Stomach (tissue), 9 donors: ENCODE results near the gene CFAP46. TPM values are rescaled to one million over a fixed set of nuclear protein-coding genes. Genes with fewer than 3 reads are reported as not detected.
A peak's percentile ranks its signal among the peaks of the same experiment; 100 is the strongest.

ENCODE experiments used
- DNase-seq, 2 donors: peaks; one replicate each; pipeline versions ENCODE4 v3.0.0 to v3.0.0-alpha.2; 2013 to 2019
- H3K27ac ChIP-seq, 5 donors: fragments of 200-600 bp in 4 of 5; sonication (generic) in 4 of 5; one replicate each; pipeline ENCODE4 v1.5.1; 2013 to 2019; ENCODE audit warnings: mild to moderate bottlenecking in 1 of 5, moderate library complexity in 1 of 5
- H3K27me3 ChIP-seq, 3 donors: fragments of 200-600 bp; sonication (generic); one replicate each; pipeline ENCODE4 v1.5.1; 2017 to 2019; ENCODE audit warnings: mixed run types in 1 of 3
- H3K36me3 ChIP-seq, 4 donors: fragments of 200-600 bp; sonication (generic); 1 replicate in 3 of 4; 2 replicates in 1 of 4; pipeline ENCODE4 v1.5.1; 2016 to 2019
- H3K4me1 ChIP-seq, 4 donors: fragments of 200-600 bp; sonication (generic); one replicate each; pipeline ENCODE4 v1.5.1; 2016 to 2019
- H3K4me3 ChIP-seq, 4 donors: fragments of 200-600 bp; sonication (generic) in 3 of 4; one replicate each; pipeline ENCODE4 v1.5.1; 2016 to 2019; ENCODE audit warnings: mild to moderate bottlenecking in 1 of 4
- H3K9me3 ChIP-seq, 4 donors: fragments of 200-600 bp; sonication (generic); one replicate each; pipeline ENCODE4 v1.5.1; 2016 to 2019
- EP300 ChIP-seq: sonication (generic); formaldehyde crosslinking; IDR thresholded peaks from one replicate; pipeline ENCODE4 v1.6.1; 2017; ENCODE audit warnings: antibody characterized with exemption
- POLR2A ChIP-seq, 4 donors: fragments of 450-650 bp; IDR thresholded peaks; one replicate each; pipeline ENCODE4 v1.6.1; 2016; ENCODE audit warnings: antibody characterized with exemption in 4 of 4, control low read depth in 2 of 4, mild to moderate bottlenecking in 1 of 4, moderate library complexity in 1 of 4
- POLR2AphosphoS5 ChIP-seq, 3 donors: sonication (generic); formaldehyde crosslinking; IDR thresholded peaks; one replicate each; pipeline ENCODE4 v1.6.1; 2016; ENCODE audit warnings: antibody characterized with exemption in 3 of 3
- WGBS, 5 donors: extraction: QIAGEN DNeasy Blood & Tissue Kit in 3 of 5; methylation state at CpG; one replicate each; pipeline versions ENCODE4 v1.1.5 to v1.1.7; 2013 to 2018; 5-methylcytosine and 5-hydroxymethylcytosine counted together
- intact Hi-C: fragments of 100-400 bp; cut with DNase I; formaldehyde crosslinking; loops from one replicate; pipeline ENCODE4 v1.15.1; 2023; ENCODE audit warnings: low total_unique reads
- polyA plus RNA-seq, 3 donors: library from polyadenylated mRNA; stranded (reverse); fragments of 200-250 nt; gene quantifications; one replicate each; pipeline ENCODE4 v1.2.3, GENCODE V29; 2013
- total RNA-seq, 5 donors: library from RNA; depleted of rRNA; stranded (reverse); fragments of >200 nt; gene quantifications; one replicate each; pipeline versions ENCODE4 v1.1.0 to v1.2.3, GENCODE V29; 2014 to 2016
- TF ChIP-seq, protein P1 (sequence below), 7 experiments: fragments of 450-650 bp in 4 of 7; fragments of 200-600 bp in 3 of 7; sonication (generic) in 3 of 7; IDR thresholded peaks; one replicate each; pipeline ENCODE4 v1.5.1; 2016 to 2019; ENCODE audit warnings: antibody characterized with exemption in 7 of 7, control low read depth in 2 of 7, mild to moderate bottlenecking in 1 of 7
- donor health status: healthy with polysubstance abuse.
- donor health status: Bipolar disorder and iron deficiency.
- donor health status: healthy.

Gene CFAP46
- total and polyA plus RNA-seq, 8 donors: under 0.01 to 5.8 (median 1.8) TPM; not detected in 1

DNA sequence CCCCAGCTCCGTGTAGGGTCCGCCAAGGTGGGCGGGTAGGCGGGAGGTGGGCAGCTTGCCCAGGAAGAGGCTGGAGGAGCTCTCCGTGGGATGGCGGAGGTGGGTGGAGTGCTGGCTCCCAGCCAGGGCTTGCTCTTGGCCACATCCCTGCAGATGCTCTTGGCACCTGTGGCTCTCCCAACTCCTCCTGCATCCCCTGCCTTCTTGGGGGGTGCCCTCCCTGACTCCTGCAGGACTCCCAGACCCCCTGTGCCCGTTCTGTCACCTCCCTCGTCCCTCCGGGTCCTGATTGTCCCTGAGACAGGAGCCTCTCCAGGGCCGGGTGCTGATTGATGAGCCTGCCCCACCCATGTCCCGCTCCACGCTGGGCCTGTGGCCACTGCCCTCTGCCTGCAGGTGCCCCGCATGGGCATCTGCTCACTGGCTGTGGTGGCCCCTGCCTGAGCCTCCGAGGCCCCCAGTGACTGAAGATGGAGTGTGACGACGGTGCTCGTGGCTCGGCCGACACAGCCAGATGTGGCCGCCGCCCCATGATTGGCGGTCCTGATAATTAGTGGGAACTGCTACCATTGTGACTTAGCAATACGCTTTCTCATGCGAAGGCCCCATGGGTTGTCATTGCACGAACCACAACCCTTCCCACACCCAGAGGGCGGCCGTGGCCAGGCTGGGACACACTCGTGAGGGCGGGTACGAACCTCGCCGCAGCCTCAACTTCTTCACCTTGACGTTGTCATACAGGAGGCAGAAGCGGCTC is 23.6 kb downstream of the CFAP46 start:
- DNase-seq: peak in 1 of 2 donors; percentile 54
- no peak overlapping the region for H3K27ac ChIP-seq
- H3K4me3 ChIP-seq: no peak overlapping the region
- H3K27me3 ChIP-seq: peaks cover 0 to 66% (median 0%) of the 10 kb centered on the region in 3 donors
- no peaks in the 10 kb centered on the region for H3K36me3 ChIP-seq
- 63 to 77% (median 77%) methylated on average over 20 to 34 of the region's 34 CpGs for WGBS, 5 donors
- intact Hi-C loops: no loop called here
- H3K4me1 ChIP-seq: peaks cover 0 to 10% (median 9%) of the 10 kb centered on the region in 4 donors
- no peaks in the 10 kb centered on the region for H3K9me3 ChIP-seq
- TF ChIP-seq, protein P1, sequence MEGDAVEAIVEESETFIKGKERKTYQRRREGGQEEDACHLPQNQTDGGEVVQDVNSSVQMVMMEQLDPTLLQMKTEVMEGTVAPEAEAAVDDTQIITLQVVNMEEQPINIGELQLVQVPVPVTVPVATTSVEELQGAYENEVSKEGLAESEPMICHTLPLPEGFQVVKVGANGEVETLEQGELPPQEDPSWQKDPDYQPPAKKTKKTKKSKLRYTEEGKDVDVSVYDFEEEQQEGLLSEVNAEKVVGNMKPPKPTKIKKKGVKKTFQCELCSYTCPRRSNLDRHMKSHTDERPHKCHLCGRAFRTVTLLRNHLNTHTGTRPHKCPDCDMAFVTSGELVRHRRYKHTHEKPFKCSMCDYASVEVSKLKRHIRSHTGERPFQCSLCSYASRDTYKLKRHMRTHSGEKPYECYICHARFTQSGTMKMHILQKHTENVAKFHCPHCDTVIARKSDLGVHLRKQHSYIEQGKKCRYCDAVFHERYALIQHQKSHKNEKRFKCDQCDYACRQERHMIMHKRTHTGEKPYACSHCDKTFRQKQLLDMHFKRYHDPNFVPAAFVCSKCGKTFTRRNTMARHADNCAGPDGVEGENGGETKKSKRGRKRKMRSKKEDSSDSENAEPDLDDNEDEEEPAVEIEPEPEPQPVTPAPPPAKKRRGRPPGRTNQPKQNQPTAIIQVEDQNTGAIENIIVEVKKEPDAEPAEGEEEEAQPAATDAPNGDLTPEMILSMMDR (IDR thresholded peaks at IDR 0.05): no peak
- TF ChIP-seq POLR2AphosphoS5 (IDR thresholded peaks at IDR 0.05) (no peak), EP300 (no peak), POLR2A (IDR thresholded peaks at IDR 0.05) (no peak)

DNA sequence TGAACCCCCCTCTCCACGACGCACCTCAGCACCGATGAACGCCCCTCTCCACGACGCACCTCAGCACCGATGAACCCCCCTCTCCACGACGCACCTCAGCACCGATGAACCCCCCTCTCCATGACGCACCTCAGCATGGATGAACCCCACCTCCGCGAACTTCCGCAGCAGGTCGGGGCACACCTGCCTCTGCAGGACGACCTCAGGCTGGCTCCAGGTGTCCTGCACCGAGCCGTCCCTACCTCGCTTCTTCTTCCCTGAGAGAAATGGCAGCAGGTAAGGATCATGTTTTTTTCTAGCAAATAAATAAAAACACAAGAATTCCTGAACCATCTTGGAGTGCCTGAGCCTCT is 24.1 kb downstream of the CFAP46 start:
- WGBS, 5 donors: 90 to 96% (median 93%) methylated on average over 14 to 19 of the region's 19 CpGs
- no peaks in the 10 kb centered on the region for H3K36me3 ChIP-seq
- TF ChIP-seq, protein P1 (IDR thresholded peaks at IDR 0.05): no peak
- TF ChIP-seq POLR2AphosphoS5 (IDR thresholded peaks at IDR 0.05): no peak
- no peak for TF ChIP-seq POLR2A (IDR thresholded peaks at IDR 0.05)
- TF ChIP-seq EP300: no peak
- peaks cover 0 to 10% (median 9%) of the 10 kb centered on the region in 4 donors for H3K4me1 ChIP-seq
- no peak overlapping the region for H3K27ac ChIP-seq
- no peaks in the 10 kb centered on the region for H3K9me3 ChIP-seq
- DNase-seq: no peak
- intact Hi-C loops: no loop called here
- H3K27me3 ChIP-seq: peaks cover 0 to 67% (median 0%) of the 10 kb centered on the region in 3 donors
- H3K4me3 ChIP-seq: no peak overlapping the region

DNA sequence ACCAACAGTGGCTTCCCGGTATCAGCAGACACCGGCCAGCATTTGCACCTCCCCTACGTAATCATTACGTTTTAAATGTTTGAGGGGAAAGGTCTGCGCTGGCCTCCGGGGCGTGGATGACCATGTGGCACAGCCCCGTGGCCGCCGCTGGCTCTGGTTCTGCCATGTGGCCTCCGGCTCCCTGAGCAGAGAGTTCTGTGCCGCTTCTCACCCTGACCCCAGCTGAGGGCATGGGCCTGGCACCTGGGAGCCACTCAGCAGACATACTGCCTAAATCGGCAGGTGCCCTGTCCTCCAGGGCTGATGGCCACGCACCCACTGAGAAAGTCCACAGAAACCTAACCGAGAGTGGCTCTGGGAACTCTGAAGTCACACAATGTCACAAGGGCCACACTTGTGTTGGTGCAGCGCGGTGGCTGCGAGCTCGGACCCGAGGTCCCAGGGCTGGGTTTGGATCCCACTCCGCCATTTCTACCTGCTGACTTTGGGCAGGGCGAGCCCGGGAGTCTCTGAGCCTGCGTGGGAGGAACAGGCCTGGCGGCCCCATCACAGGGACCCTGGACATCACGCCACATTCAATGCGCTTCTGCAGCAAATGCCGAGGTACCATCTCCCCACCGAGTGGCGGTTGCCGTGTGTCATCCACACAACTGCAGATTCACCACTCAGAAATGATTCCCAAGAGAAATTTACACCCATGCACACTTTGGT is 25.3 kb downstream of the CFAP46 start:
- 66 to 84% (median 75%) methylated on average over 24 to 31 of the region's 31 CpGs for WGBS, 5 donors

DNA sequence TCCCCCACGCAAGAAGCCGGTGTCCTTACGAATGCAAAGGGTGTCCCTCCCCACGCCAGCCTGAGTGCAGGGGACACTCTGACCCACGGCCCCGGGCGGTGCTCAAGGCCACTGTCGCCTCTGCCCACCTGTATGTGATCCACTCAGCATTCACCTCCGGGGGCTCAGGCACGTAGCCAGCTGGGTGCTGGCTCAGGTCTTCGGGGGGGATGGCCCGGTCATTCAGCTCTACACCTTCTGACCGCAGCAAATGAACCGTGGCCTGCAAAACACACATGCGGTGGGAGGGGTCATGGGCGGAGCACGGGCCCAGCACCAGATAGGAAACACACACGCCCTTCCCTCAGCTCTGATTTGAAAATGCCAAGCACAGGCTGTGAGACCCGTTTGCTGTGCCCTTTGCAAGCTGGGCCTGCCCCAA is 25.9 kb downstream of the CFAP46 start:
- Histone ChIP-seq H3K36me3 (no peaks in the 10 kb centered on the region), H3K27me3 (peaks cover 0 to 61% (median 0%) of the 10 kb centered on the region in 3 donors), H3K4me1 (peaks cover 0 to 10% (median 9%) of the 10 kb centered on the region in 4 donors), H3K4me3 (no peak overlapping the region), H3K27ac (peak overlapping the region in 2 of 5 donors; percentile 13 to 40), H3K9me3 (no peaks in the 10 kb centered on the region)
- TF ChIP-seq EP300 (no peak), POLR2AphosphoS5 (IDR thresholded peaks at IDR 0.05) (peak in 1 of 3 donors; percentile 5)
- TF ChIP-seq, protein P1 (IDR thresholded peaks at IDR 0.05): no peak
- peak; percentile 71 to 79 for DNase-seq
- intact Hi-C loops: no loop called here
- 48 to 63% (median 50%) methylated on average over 14 to 19 of the region's 19 CpGs for WGBS, 5 donors

More for the DNA sequence above, 25.3 kb downstream of the CFAP46 start:
- Histone ChIP-seq H3K4me1 (peaks cover 0 to 10% (median 9%) of the 10 kb centered on the region in 4 donors), H3K36me3 (no peaks in the 10 kb centered on the region), H3K4me3 (no peak overlapping the region), H3K27ac (peak overlapping the region in 2 of 5 donors; percentile 13 to 40), H3K27me3 (peaks cover 0 to 64% (median 0%) of the 10 kb centered on the region in 3 donors), H3K9me3 (no peaks in the 10 kb centered on the region)
- TF ChIP-seq POLR2A (IDR thresholded peaks at IDR 0.05): no peak
- TF ChIP-seq EP300: no peak
- TF ChIP-seq POLR2AphosphoS5 (IDR thresholded peaks at IDR 0.05): no peak
- TF ChIP-seq, protein P1 (IDR thresholded peaks at IDR 0.05): no peak
- DNase-seq: peak in 1 of 2 donors; percentile 34
- intact Hi-C loops: no loop called here
